GM12864 (cell line): ENCODE results near the gene EMX1.

ENCODE experiments used
- DNase-seq: peaks from one replicate; pipeline ENCODE4 v3.0.0-alpha.2; 2011; ENCODE audit warnings: low read depth
- H3K4me3 ChIP-seq: 2 replicates; pipeline ENCODE4 v1.5.1; 2011; ENCODE audit warnings: mild to moderate bottlenecking, low read depth, low read length, control low read depth
- TF ChIP-seq, protein P1 (sequence below): IDR thresholded peaks from 2 replicates; pipeline ENCODE4 v1.5.1; 2011; ENCODE audit warnings: low read depth, mild to moderate bottlenecking, moderate library complexity, low read length, control low read depth, inconsistent platforms; ENCODE audit errors: missing control alignments

Gene EMX1

DNA sequence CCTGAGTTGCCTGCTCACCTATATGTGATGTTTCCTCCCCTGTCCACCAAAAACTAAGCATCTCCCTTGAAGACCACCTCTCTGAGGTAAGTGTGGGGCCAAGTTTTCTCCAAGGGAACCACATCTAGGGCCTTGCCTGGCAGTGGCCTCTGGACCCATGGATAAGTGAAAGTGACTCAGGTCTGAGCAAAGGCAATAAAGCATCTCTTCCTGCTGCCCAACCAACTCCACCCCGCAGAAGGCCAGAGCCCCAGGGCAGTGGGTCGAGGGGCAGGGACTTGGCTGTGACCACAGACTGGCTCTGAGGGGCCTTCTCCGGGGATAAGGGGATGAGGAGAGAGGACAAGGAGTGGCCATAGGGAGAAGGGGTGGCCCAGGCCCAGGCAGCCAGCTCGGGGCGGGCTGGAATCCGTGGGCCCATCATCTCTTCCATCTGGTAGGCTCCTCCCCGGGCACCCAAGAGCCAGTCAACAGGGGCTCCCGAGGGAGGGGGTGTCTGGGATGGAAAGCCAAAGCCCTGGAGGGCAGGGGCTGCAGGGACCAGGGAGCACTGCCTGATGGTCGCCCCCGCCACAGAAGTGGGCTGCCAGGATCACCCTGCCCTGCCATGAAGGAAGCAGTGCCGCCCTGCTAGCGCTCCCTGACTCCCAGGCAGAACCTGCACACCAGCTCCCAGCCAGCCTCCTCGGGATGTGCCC, 33.4 kb downstream of the EMX1 start:
- TF ChIP-seq, protein P1, sequence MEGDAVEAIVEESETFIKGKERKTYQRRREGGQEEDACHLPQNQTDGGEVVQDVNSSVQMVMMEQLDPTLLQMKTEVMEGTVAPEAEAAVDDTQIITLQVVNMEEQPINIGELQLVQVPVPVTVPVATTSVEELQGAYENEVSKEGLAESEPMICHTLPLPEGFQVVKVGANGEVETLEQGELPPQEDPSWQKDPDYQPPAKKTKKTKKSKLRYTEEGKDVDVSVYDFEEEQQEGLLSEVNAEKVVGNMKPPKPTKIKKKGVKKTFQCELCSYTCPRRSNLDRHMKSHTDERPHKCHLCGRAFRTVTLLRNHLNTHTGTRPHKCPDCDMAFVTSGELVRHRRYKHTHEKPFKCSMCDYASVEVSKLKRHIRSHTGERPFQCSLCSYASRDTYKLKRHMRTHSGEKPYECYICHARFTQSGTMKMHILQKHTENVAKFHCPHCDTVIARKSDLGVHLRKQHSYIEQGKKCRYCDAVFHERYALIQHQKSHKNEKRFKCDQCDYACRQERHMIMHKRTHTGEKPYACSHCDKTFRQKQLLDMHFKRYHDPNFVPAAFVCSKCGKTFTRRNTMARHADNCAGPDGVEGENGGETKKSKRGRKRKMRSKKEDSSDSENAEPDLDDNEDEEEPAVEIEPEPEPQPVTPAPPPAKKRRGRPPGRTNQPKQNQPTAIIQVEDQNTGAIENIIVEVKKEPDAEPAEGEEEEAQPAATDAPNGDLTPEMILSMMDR, result no peak
- no peak for DNase-seq
- H3K4me3 ChIP-seq, result no peak overlapping the region

DNA sequence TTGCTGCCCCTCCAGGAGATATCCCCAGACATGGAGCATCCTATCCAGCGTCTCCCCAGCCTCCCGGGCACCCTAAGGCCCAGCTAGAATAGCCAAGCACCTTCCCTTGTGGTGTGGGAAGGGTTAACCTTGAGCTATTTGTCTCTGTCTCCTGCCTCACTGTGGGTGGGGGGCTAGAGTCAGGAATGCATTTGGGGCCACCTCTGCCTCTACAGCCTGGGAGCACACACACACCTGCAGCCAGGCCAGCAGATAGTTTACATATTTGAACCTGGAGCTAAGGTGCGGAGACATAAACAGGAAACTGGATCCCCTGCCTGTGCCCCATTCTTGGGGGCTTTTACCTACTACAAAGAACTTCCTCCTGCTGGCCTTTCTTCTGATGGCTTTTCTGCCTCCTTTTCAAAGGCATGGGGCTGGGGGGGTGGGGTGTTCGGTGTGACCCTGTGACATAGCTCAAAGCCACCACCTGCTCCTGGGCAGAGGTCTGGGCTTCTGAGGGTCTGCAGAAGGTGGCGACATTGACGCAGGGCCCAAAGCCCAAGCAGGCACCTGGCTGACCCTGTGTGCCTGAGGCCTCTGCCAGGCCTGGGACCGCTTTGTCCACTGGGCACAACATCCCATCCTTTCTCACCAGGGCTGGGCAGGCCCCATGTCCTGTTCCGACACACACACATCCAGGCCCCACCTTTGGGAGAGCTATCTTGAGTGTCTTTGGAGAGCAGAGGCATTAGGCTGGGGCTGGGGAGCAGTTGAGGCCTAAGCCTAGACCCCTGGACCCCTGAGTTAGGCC, 34.2 kb downstream of the EMX1 start:
- TF ChIP-seq, protein P1, result no peak
- H3K4me3 ChIP-seq, result no peak overlapping the region
- DNase-seq, result no peak

DNA sequence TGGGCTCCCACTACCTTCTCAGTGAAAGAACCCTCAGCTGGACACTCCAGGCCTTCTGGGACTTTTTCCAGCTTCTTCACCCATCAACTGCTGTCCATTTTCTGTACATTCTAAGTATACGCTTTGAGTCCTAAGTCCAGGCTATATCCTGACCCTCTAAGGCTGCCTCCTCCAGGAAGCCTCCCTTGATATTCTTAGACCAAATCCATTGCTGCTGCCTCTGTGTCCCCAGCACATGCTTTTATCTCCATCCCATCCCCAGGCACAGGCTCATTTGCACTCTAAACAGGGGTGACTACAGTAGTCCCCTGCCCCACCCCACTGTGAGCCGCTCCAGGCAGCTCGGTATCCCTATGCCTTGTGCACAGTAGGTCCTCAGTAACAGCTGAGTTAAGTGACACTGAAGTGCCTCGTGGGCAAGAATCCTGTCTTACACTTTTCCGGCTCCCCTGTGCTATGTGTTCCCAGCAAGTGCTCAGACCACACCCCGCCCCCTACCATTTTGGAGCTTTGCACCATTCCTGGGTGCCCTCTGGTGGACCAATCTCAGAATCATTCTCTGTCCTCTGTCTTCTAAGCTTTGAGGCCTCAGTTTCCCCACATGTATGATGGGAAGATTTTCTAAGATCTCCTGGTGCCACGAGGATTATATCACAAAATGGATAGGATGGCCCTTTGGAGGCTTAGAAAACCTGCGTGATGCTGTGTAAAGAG, 34.9 kb downstream of the EMX1 start:
- TF ChIP-seq, protein P1, result no peak
- DNase-seq, result no peak
- no peak overlapping the region for H3K4me3 ChIP-seq

DNA sequence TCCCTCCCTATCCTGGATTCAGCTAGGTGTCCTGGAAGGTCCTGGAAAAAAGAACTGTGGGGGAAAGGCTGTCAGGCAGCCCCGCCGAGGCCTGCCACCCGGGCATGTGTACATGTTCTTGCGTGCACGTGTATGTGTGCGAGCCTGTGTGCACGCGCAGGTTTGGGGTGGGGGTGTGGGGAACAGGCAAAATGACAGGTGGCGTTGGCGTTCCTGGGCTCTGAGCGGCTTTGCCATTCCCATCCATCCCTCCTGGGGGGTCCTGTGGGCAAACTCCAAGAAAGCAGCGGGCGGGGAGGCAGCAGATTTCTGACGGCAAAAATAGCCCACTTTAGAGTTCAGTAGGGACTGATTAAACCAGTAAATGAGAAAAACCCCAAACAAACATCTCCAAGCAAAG, 35.6 kb downstream of the EMX1 start:
- TF ChIP-seq, protein P1, result no peak
- H3K4me3 ChIP-seq, result no peak overlapping the region
- no peak for DNase-seq

DNA sequence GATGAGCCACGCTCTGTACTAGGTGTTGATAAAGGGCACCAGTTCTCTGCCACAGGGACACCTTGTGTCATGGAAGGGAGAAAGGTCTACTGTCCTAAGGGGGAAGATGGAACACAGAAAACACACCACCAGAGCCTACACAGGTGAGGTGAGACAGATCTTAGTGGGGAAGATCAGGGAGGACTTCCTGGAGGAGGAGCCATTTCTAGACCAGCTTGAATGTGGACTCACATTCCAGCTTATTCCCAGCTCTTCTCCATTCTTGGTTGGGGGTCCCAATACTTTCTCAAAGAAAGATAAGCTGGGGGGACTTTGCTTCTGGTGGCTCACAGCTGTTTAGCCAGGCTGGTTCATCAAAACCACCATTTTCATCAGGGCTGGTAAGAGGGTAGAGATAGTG, 36.2 kb downstream of the EMX1 start:
- H3K4me3 ChIP-seq, result no peak overlapping the region
- DNase-seq, result no peak
- TF ChIP-seq, protein P1, result no peak

DNA sequence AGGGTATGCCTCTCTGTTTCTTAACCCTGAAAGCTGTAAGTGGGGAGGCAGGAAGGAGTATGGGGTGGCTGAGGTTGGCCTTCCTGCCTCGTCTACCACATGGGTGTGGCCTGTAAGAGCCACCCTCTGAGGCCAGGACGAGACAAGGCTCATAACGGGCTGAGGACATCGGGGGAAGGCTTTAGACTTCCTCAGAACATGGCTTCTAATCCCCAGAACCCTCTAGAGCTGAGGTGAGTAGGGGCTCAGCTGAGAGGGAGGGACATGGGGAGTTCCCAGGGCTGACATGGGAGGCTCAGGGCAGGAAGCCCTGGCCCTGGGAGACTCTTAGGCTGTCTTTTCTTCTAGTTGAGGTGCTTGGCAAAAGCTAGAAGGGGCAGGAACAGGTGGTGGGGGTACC, 36.7 kb downstream of the EMX1 start:
- H3K4me3 ChIP-seq, result no peak overlapping the region
- TF ChIP-seq, protein P1, result no peak
- no peak for DNase-seq
